ENCODE measurements around the gene SLC50A1. TPM values are rescaled to one million over a fixed set of nuclear protein-coding genes. Genes with fewer than 3 reads are reported as not detected.

Gene SLC50A1
- total and polyA plus RNA-seq, 9 of the 15 experiments (the other 6 are each of a cell fraction or from before 2014, with no cell fraction given) = 46.5 to 132 (median 91.9) TPM

DNA sequence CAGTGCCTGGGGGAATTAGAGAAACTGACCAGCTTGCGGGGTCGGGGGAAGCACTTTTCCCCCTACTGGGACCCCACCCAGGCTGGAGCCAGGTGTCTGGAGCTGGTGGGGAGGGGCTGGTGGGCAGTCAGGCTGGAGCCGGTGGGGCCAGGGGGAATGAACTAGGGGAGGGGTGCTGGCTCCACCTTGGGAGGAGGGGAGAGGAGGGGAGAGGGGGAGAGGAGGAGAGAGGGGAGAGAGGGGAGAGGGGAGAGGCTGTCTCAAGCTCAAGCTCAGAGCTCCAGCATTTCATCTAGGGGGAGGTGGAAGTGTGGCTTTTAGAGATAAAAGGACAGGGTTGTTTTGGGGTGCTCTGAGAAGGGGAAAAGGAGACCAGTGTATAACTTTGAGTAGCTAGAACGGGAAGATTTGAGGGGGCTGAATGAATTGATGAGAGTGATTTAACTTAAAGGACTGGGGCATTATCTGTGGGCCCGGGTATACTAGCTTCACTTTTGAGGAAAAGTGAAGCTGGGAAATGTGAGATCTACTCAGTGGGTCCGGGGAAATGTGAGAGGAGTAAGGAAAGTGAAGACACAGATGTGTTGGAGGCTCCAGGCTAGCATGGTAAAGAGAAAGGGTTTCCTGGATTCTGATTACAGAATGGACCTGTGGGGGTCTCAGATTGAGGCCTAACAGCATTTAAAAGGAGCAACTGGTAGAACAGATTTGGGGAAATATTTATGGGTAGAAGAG lies 5.2 kb upstream of the SLC50A1 start (continued):
- TF ChIP-seq MLLT1 (IDR thresholded peaks at IDR 0.05) (no peak), SMARCA4 (IDR thresholded peaks at IDR 0.05) (peak; percentile 18; the same call in 1 of the 2 replicates), MTA3 (IDR thresholded peaks at IDR 0.05; ENCODE audit: borderline replicate concordance) (0 out of 2 replicates have a peak, but pooled peaks have one; percentile 10), ARID1B (IDR thresholded peaks at IDR 0.05) (peak; percentile 70), ZNF140 (CRISPR knock-in tag; IDR thresholded peaks at IDR 0.05) (no peak), SRSF1 (IDR thresholded peaks at IDR 0.05; ENCODE audit: low read depth, low read length) (no peak), NUFIP1 (IDR thresholded peaks at IDR 0.05; ENCODE audit: partially characterized antibody) (no peak)

- Histone ChIP-seq H4K20me1 (replicated peaks; ENCODE audit: control insufficient read depth, insufficient read depth, low read length) (no peaks in the 10 kb centered on the region), H3K36me3 (ENCODE audit: control insufficient read depth, insufficient read depth, low read length) (peaks cover 21% of the 10 kb centered on the region), H2AFZ (ENCODE audit: low read depth, low read length) (no peak overlapping the region), H3K4me3 (no peak overlapping the region), H3K79me2 (ENCODE audit: control insufficient read depth, insufficient read depth, low read length) (peaks cover 17% of the 10 kb centered on the region), H3K27me3 (ENCODE audit: control insufficient read depth in 2 of 2, insufficient read depth in 2 of 2, low read length in 2 of 2) (no peaks in the 10 kb centered on the region), H3K4me2 (ENCODE audit: insufficient read depth, low read length) (no peak overlapping the region), H3K9me1 (ENCODE audit: control insufficient read depth, insufficient read depth, low read length) (no peaks in the 10 kb centered on the region), H3K4me1 (replicated peaks in 1 of 2; ENCODE audit: control insufficient read depth in 2 of 2, insufficient read depth in 2 of 2, low read length in 2 of 2) (peaks cover 57 to 70% of the 10 kb centered on the region in 2 experiments), H3K27ac (ENCODE audit: extremely low read depth, low read depth, low read length) (no peak overlapping the region), H3K9me3 (replicated peaks; ENCODE audit: control insufficient read depth, insufficient read depth, low read depth, low read length) (no peaks in the 10 kb centered on the region), H3K9ac (ENCODE audit: insufficient read depth in 1 of 2, low read depth in 2 of 2, low read length in 2 of 2) (peak overlapping the region in 1 of 2 experiments; percentile 45; a peak in 1 of 4 replicates)
- 91% methylated on average over 8 of the region's 8 CpGs for WGBS (ENCODE audit: insufficient coverage, low coverage, missing lambda C conversion rate)
- ChIA-PET CTCF (ENCODE audit: low intra/inter-chr PET ratio) (no interaction called here), POLR2A (interaction anchor here (0.5 to 1.1 kb wide), 2 partner anchors 9 kb away, joined by 3 to 4 read pairs; partner anchors contain the start of gene DPM3)
- DNase-seq (ENCODE audit: extremely low read depth in 1 of 4, low spot score in 3 of 4) (peak in 1 of 4 experiments; percentile 1), FAIRE-seq (no peak), ATAC-seq (no peak)
- BruUV-seq (replicated peaks) = no TSS peak
- intact Hi-C loops (cut with micrococcal nuclease) (no loop called here), in situ Hi-C loops (cut with MboI) (no loop called here)
- TF ChIP-seq BRD9 (IDR thresholded peaks at IDR 0.05; ENCODE audit: low read depth, partially characterized antibody) (no peak), BRD4 (IDR thresholded peaks at IDR 0.05) (no peak), SIN3A (IDR thresholded peaks at IDR 0.05; ENCODE audit: borderline replicate concordance in 2 of 2, control insufficient read depth in 1 of 2, low read depth in 2 of 2, low read length in 2 of 2) (no peak), MBD2 (IDR thresholded peaks at IDR 0.05; ENCODE audit: borderline replicate concordance, low read depth) (0 out of 2 replicates have a peak, but pooled peaks have one; percentile 22)
These were observed 4.4 kb upstream of the SLC50A1 start for GRCh38 chr1:155131285-155131684.

All from K562 (cell line).